Sciatic nerve (tissue), 2 donors: Measurements from ENCODE around the gene C1GALT1. TPM values are rescaled to one million over a fixed set of nuclear protein-coding genes. Genes with fewer than 3 reads are reported as not detected.

Experiments
- ATAC-seq: fragments of 200-7000 bp; cut with Tn5 transposase; one replicate; pipeline ENCODE4 v1.9.1; 2020; ENCODE audit warnings: mild to moderate bottlenecking, moderate library complexity
- DNase-seq: peaks from one replicate; pipeline ENCODE4 v3.0.0-alpha.2; 2020; ENCODE audit warnings: low spot score
- intact Hi-C: fragments of 100-400 bp; cut with DNase I; formaldehyde crosslinking; loops from one replicate; pipeline ENCODE4 v1.14.2; 2022
- total RNA-seq: library from RNA; stranded (reverse); fragmentation: NEBNext Ultra II Directional; extraction: Animal tissue kit (Norgen Biotek cat#: 25700); gene quantifications from one replicate; pipeline ENCODE4 v1.2.1, GENCODE V29; 2021
- donor health status: DM: no; HTN: no; CAD: no.
- donor health status: DM: no; HTN: no; CAD: no.

The C1GALT1 gene
- total RNA-seq, 1 donor from 2014 or later: 37.5 TPM

GRCh38 chr7:7164591-7164990 lies 17.8 kb upstream of the C1GALT1 start:
- intact Hi-C loops: no loop called here
- no peak for ATAC-seq
- no peak for DNase-seq

GRCh38 chr7:7165372-7165771 lies 17.0 kb upstream of the C1GALT1 start:
- intact Hi-C loops: no loop called here
- DNase-seq: no peak
- no peak for ATAC-seq

DNA sequence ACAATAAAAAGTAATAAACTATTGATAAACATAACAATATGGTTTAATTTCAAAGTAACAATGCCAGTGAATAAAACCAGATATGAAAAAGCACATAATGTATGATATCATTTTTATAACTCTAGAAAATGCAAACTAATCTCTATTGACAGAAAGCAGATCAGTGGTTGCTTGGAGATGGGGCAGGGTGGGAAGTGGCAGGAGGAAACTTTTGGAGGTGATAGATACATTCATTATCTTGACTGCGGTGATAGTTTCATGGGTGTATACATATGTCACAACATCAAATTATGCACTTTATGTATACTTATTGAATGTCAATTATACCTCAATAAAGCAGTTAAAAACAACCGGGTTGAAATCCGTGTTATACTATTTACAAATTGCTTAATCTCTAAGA lies 16.0 kb upstream of the C1GALT1 start:
- DNase-seq: no peak

GRCh38 chr7:7169296-7169695 lies 13.0 kb upstream of the C1GALT1 start:
- DNase-seq (no peak), ATAC-seq (no peak)
- intact Hi-C loops: no loop called here

More for the DNA sequence above, 16.0 kb upstream of the C1GALT1 start:
- intact Hi-C loops: no loop called here
- no peak for ATAC-seq

GRCh38 chr7:7173956-7174632 lies 8.2 kb upstream of the C1GALT1 start:
- ATAC-seq (no peak), DNase-seq (no peak)
- intact Hi-C loops: no loop called here

DNA sequence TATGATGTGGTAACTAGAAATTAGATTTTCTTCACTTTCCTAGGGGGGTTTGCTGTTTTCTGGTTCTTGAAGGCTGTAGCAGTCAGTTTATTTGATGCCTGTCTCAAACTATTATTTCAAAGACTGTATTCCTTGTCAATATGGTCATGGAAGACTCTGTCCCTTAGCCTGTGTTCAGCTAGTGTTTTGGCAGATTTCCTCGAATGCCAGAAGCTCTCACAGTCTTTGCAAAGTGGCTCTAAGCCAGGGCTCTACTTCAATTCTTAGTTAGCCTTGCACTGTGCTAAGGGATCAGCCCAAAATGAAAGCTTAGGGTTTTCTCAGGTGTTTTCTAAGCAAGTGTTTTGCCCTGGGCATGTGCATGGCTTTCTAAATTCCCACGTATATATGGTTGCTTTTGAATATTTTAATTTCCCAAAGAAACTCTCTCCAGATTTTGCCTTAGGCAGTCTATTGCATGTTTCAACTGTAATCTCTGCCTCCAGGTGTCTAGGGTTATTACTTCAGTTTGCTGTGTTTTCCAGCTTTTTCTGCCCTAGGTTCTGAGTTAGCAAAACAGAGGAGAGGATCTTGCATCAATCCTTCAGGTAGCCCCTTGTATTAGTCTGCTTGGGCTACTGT lies 7.2 kb upstream of the C1GALT1 start:
- DNase-seq (no peak), ATAC-seq (no peak)
- intact Hi-C loops: no loop called here

DNA sequence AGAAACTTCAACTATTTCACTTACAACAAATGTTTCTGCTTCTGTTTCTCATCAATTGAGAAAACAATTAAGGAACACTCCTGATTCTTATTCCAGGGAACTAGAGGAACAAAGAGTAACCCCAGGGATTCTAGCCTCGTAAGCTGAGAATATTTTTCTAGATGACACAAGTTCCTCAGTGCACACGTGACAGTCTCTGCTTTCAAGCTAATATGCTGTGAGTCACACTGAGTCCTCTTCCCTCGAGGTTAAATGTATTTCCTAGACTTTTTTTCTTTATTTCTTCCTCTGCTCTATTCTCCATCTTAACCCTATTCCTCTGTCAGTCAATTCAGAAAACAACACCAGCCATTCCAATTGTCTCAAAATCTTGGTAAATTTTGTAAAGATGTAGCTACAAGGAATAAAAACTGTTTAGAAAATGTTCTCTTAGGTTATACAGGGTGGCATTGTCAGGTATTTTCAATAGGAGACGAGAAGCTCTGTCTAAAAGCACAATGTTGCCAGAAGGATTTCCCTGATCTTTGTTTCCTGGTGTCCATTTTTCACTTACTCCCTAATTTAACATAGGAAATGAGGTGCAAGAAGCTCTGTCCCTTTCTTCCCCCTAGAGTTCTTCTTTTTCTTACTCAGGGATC lies 5.8 kb upstream of the C1GALT1 start:
- intact Hi-C loops: no loop called here
- ATAC-seq: peak; percentile 85

GRCh38 chr7:7177044-7177517 lies 5.3 kb upstream of the C1GALT1 start:
- intact Hi-C loops: no loop called here
- DNase-seq (no peak), ATAC-seq (no peak)

More for the DNA sequence above, 5.8 kb upstream of the C1GALT1 start:
- DNase-seq: no peak

- no peak for ATAC-seq
- intact Hi-C loops: no loop called here
- no peak for DNase-seq
These were observed 4.3 kb upstream of the C1GALT1 start for GRCh38 chr7:7178081-7178480.

GRCh38 chr7:7178906-7179305 lies 3.4 kb upstream of the C1GALT1 start:
- intact Hi-C loops: no loop called here
- DNase-seq (no peak), ATAC-seq (no peak)

DNA sequence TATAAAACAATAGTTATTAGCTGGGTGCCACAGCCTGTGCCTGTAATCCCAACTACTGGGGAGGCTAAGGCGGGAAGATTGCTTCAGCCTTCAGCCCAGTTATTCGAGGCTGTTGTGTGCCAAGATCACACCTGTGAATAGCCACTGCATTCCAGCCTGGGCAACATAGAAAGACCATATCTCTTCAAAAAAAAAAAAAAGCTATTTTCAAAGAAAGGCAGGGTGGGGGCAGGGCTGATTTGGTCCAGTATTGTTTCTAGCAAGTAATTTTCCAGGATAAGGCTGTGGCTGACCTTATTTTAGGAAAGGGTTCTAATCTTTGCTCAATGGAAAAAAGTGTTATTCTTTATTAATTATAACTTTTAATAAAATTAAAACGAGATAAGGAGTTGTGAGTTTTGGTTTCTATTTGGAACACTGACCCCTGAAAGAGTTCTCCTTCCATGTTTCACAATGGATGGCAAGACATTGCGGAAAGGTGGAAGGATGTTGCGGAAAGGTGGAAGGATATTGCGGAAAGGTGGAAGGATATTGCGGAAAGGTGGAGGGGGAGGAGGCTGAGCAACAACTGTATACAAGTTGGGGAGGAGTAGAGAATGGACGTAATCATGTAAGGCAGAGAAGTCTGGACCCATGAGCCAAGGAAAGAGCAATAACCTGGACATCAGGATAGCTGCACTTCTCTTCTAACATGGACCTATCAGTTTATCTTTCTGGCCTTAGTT lies 1.5 kb upstream of the C1GALT1 start:
- DNase-seq (no peak), ATAC-seq (no peak)
- intact Hi-C loops: no loop called here

DNA sequence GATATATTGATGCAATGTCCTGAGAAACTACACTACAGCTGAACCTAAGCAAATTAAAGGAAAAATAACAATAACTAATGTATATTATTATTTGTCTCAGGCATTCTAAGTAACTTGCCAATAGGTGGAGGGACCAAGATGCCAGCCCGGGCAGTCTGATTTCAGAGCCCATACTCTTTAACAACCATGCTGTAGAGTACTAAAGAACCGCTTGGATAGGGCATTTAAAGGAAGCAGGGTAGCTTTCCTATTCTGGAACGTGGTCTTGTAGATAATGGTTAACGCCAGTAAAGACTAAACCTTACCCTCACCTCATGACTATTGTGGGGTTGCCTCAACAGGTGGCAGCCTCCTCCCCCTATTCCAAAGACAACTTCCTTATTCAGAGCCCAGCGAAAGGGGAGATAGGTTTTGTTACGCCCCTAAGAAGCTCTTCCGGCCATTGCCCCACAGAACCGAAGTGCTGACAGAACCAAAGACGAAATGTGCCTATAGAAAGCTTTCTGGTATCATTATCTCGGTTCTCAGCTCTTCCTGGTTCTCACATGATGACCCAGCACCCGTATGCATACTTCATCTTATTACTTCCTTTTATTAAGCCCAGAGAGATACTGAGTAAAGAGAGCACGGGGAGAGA lies 707 bp upstream of the C1GALT1 start:
- intact Hi-C loops: no loop called here
- no peak for DNase-seq
- ATAC-seq: peak; percentile 44

GRCh38 chr7:7183061-7183837 lies 905 bp downstream of the C1GALT1 start:
- DNase-seq (peak; percentile 67), ATAC-seq (peak; percentile 41)
- intact Hi-C loops: no loop called here

- ATAC-seq: no peak
- DNase-seq: no peak
- intact Hi-C loops: no loop called here
These were observed 1.6 kb downstream of the C1GALT1 start for GRCh38 chr7:7183838-7184463.

GRCh38 chr7:7185371-7185989 lies 3.1 kb downstream of the C1GALT1 start:
- intact Hi-C loops: no loop called here
- no peak for DNase-seq
- ATAC-seq: no peak

DNA sequence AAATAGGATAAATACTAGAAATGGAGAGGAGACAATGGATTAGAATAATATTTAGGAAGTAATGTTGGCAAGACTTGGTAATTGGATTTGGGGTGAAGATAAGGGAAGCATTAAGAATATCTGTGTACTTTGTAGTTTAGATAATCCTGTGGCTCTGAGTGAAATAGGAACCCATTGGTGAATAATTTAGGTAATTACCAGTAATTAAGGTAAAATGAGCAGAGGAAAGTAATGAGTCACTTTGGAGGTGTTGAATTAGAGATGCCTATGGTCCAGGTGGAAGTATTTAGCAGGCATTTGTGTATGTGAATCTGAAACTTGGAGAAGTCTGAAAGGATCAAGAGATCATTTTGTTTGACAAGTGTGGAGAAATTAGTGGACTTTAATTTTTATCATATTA lies 5.7 kb downstream of the C1GALT1 start:
- intact Hi-C loops: no loop called here
- ATAC-seq: no peak
- DNase-seq: no peak

- intact Hi-C loops: no loop called here
- no peak for ATAC-seq
- DNase-seq: no peak
These were observed 6.4 kb downstream of the C1GALT1 start for GRCh38 chr7:7188742-7189141.

- intact Hi-C loops: no loop called here
- no peak for ATAC-seq
- DNase-seq: no peak
These were observed 7.8 kb downstream of the C1GALT1 start for GRCh38 chr7:7190142-7190541.
